AG04450 (cell line): Measurements from ENCODE around the gene APOM. TPM values are rescaled to one million over a fixed set of nuclear protein-coding genes. Genes with fewer than 3 reads are reported as not detected.
A peak's percentile ranks its signal among the peaks of the same experiment; 100 is the strongest.

ENCODE experiments used
- CTCF ChIA-PET: fragments of 300-600, 350-600 bp; formaldehyde crosslinking; extraction: SDS; loops from one replicate; lab custom pipeline; 2022; ENCODE audit warnings: antibody characterized with exemption, inconsistent platforms; lab: Charles Lee
- POLR2A ChIA-PET: fragments of 350-600 bp; formaldehyde crosslinking; extraction: SDS; loops from one replicate; lab custom pipeline; 2021; ENCODE audit warnings: antibody characterized with exemption, inconsistent platforms; lab: Yijun Ruan, JAX
- DNase-seq: peaks from one replicate; pipeline ENCODE4 v3.0.0-alpha.2; 2011; ENCODE audit warnings: low read depth, low spot score
- H3K27ac ChIP-seq: one replicate; pipeline ENCODE4 v1.5.1; 2012; ENCODE audit warnings: low read depth, low read length, control low read depth
- H3K27me3 ChIP-seq: one replicate; pipeline ENCODE4 v1.6.0; 2012; ENCODE audit warnings: low read length; ENCODE audit not compliant: control insufficient read depth, insufficient read depth
- H3K4me3 ChIP-seq: 2 replicates; pipeline ENCODE4 v1.5.1; 2011; ENCODE audit warnings: mild to moderate bottlenecking, low read depth, low read length, control low read depth
- H3K9me3 ChIP-seq: 2 replicates; pipeline ENCODE4 v1.5.1; 2012; ENCODE audit warnings: low read length; ENCODE audit not compliant: control insufficient read depth, insufficient read depth
- polyA plus RNA-seq: library from polyadenylated mRNA; depleted of rRNA; stranded (reverse); fragments of >200 nt; gene quantifications from 2 replicates; pipeline ENCODE4 v1.2.3, GENCODE V29; 2011
- TF ChIP-seq, protein P1 (sequence below): IDR thresholded peaks from 2 replicates; pipeline ENCODE4 v1.5.1; 2011; ENCODE audit warnings: low read depth, low read length, control low read depth, inconsistent platforms

APOM gene
- polyA plus RNA-seq, 1 experiment = 2.8 TPM

DNA sequence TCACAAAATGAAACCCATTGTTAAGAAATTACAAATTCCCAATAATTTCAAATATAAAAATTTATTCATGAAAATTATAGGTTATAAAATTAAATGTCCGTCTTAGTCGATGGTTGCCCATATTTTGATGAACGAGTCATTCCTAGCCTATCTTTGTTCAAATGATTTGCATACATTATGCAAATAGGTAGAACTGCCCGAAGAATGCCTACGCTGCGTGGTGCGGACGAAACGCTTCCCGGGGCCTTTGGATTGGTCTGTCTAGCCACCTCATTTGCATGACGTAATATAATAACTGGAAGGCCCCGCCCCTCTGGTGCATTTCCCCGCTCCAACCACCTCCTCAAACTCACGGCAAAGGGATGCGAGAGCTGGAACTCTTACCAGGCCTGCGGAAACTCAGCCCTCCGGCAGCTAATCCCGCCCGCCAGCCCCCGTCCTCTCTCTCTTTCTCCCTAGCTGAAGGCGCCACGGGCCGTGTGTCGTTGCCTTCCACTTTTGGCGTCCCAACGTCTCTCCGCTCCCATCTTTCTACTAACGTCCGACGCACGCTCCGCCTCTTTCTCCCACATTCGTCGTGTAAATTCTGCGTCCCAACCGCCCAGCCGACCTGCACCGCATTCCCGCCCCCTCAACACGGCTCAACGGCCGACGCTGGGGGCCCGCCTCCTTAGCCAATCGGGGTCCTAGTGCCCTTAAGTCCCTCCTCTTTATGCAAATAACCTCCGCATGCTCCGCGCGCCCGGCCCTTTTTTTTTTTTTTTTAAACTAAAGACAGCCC lies 35.7 kb upstream of the APOM start:
- peak overlapping the region; percentile 100 for H3K27ac ChIP-seq
- peak overlapping the region; percentile 82 for H3K4me3 ChIP-seq
- no peaks in the 10 kb centered on the region for H3K27me3 ChIP-seq
- CTCF ChIA-PET = interaction anchor here (0.7 kb wide), 1 partner anchor 270 kb away, joined by 3 read pairs; no protein-coding TSS in a partner anchor
- DNase-seq = peak; percentile 98
- TF ChIP-seq, protein P1, sequence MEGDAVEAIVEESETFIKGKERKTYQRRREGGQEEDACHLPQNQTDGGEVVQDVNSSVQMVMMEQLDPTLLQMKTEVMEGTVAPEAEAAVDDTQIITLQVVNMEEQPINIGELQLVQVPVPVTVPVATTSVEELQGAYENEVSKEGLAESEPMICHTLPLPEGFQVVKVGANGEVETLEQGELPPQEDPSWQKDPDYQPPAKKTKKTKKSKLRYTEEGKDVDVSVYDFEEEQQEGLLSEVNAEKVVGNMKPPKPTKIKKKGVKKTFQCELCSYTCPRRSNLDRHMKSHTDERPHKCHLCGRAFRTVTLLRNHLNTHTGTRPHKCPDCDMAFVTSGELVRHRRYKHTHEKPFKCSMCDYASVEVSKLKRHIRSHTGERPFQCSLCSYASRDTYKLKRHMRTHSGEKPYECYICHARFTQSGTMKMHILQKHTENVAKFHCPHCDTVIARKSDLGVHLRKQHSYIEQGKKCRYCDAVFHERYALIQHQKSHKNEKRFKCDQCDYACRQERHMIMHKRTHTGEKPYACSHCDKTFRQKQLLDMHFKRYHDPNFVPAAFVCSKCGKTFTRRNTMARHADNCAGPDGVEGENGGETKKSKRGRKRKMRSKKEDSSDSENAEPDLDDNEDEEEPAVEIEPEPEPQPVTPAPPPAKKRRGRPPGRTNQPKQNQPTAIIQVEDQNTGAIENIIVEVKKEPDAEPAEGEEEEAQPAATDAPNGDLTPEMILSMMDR = no peak
- POLR2A ChIA-PET = interaction anchor here (1.0 to 1.3 kb wide), 2 partner anchors 79 to 83 kb away, joined by 4 to 5 read pairs; partner anchors contain the start of genes ABHD16A and DDX39B
- peaks cover 4% of the 10 kb centered on the region; the same call in 1 of the 2 replicates for H3K9me3 ChIP-seq

DNA sequence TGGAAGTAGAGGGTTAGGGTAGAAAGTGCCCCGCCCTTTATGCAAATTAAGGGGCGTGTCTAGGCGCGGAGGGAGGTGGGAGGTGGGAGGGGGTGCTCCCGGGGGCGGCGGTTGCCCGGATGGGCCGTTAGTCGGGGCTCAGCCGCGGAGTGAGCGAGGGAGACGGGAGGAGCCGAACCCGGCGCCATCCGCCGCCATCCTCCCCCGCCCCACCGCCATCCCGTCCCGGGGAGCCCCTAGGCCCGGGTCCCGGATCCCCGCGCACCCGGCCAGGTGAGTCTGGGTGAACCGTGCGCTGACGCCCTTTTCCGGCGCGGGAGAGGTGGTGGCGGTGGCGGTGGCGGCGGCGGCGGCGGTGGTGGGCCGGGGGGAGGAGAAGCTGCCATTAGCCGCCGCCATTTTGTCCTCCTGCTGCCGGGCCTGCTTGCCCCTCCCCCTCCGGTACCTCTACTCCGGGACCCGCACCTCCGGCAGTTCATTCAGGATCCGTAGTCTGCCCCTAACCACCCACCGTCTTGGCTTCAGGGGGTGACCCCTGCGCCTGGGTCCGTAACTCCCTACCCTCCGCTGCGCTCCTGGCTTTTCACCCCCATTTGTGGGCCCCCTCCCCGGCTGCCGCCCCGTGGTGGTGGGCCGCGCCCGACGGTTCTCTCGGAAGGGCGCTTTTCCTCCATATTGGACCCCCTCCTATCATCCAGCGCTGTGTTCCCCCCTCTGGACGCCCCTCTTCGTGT lies 34.9 kb upstream of the APOM start, which contains the start of gene PRRC2A:
PRRC2A (plus strand) TSS at position 130 of the 734 bp plus-strand sequence. CDS start 2,075 bp downstream, outside the sequence.
- Histone ChIP-seq H3K27me3 (no peaks in the 10 kb centered on the region), H3K27ac (peak within 1 kb of the TSS; percentile 100), H3K4me3 (peak within 1 kb of the TSS; percentile 95), H3K9me3 (peaks cover 4% of the 10 kb centered on the region; the same call in 1 of the 2 replicates)
- ChIA-PET POLR2A (interaction anchor here (0.6 to 2.5 kb wide), 6 partner anchors 15 to 207 kb away, joined by 3 to 13 read pairs (median 4); partner anchors contain the start of genes ABHD16A, BAG6, DDX39B and HSPA1B), CTCF (interaction anchor here (0.7 to 1.0 kb wide), 2 partner anchors 74 to 269 kb away, joined by 3 read pairs; partner anchors contain the start of gene ATP6V1G2)
- TF ChIP-seq, protein P1 = no peak
- peak; percentile 13 for DNase-seq

DNA sequence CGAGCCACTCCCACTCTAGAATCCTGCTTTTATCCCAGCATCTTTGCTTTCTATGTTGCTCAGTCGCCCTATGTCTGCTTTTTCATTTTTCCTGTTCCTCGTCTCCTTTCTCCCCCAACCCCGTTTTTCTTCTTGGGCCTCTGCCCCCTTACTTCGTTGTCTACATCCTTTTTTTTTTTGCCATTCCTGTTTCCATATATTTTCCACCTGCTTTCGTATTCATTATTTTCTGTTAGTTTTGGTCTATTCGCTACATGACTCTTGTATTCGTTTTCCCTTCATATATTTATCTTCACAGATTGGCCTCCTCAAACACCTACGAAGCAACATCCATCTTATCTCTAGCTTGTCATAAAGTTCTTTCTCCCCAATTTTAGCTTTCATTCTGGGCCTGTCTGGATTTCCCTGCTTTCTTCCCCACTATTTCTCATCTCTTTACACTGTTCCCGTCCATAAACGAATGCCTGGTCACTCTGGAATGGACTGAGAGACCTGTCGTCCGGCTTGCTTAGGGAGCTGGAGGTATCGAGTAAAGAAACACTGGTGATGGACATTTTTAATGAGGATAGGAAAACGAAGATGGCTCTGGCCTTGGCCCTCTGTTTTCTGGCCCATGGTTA lies 34.3 kb upstream of the APOM start:
- TF ChIP-seq, protein P1 = no peak
- DNase-seq = no peak

DNA sequence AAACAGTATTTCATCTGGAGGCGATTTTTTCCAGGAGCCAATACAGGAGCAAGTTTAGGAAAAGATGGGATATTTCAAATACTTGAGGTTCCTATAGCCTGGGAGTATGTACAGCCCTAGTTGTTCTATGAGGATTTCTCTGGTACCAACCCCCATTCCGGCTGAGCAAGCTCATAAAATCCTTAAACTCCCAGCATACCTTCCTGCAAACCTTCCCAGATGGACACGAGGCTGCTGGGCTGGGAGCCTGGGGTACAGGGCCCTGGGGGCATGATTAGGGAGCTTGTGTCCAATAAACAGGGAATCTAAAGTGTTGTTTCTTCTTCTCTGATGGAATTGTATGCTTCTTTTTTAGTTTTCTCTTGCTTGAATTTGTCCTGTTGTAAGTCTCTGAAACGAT lies 33.7 kb upstream of the APOM start:
- Histone ChIP-seq H3K27ac (peak overlapping the region; percentile 31), H3K9me3 (peaks cover 4% of the 10 kb centered on the region; the same call in 1 of the 2 replicates), H3K4me3 (peak overlapping the region; percentile 95), H3K27me3 (no peaks in the 10 kb centered on the region)
- POLR2A ChIA-PET = interaction anchor here (0.9 to 2.5 kb wide), 3 partner anchors 17 to 43 kb away, joined by 3 to 13 read pairs (median 3); partner anchors contain the start of genes BAG6 and GPANK1
- CTCF ChIA-PET = interaction anchor here (0.6 to 1.7 kb wide), 6 partner anchors 23 to 129 kb away, joined by 3 to 9 read pairs (median 3); partner anchors contain the start of genes ATP6V1G2 and NFKBIL1
- DNase-seq = no peak
- TF ChIP-seq, protein P1 = no peak

More for the DNA sequence above, 34.3 kb upstream of the APOM start:
- H3K4me3 ChIP-seq = peak overlapping the region; percentile 95
- peaks cover 4% of the 10 kb centered on the region; the same call in 1 of the 2 replicates for H3K9me3 ChIP-seq
- ChIA-PET CTCF (interaction anchor here (0.6 to 1.7 kb wide), 5 partner anchors 23 to 75 kb away, joined by 3 to 9 read pairs (median 3); partner anchors contain the start of genes ATP6V1G2 and NFKBIL1), POLR2A (interaction anchor here (0.6 to 2.5 kb wide), 7 partner anchors 14 to 206 kb away, joined by 3 to 13 read pairs (median 3); partner anchors contain the start of genes ABHD16A, BAG6, GPANK1 and HSPA1B)
- H3K27ac ChIP-seq = peak overlapping the region; percentile 90
- H3K27me3 ChIP-seq = no peaks in the 10 kb centered on the region
